Small intestine (tissue), 7 donors: ENCODE measurements around the gene DDX23. TPM values are rescaled to one million over a fixed set of nuclear protein-coding genes. Genes with fewer than 3 reads are reported as not detected.

Experiments used
- DNase-seq, 2 donors: peaks; one replicate each; pipeline versions ENCODE4 v3.0.0 to v3.0.0-alpha.2; 2013
- FAIRE-seq: peaks from 2 replicates; lab custom pipeline; 2012; peaks lifted over from hg19 to GRCh38; lab: Jason Lieb, UNC
- H3K27ac ChIP-seq, 3 donors: one replicate each; pipeline ENCODE4 v1.5.1; 2013; ENCODE audit warnings: low read length in 2 of 3, mild to moderate bottlenecking in 2 of 3, control low read depth in 1 of 3, inconsistent platforms in 1 of 3, low read depth in 1 of 3, moderate library complexity in 1 of 3
- H3K27me3 ChIP-seq, 3 donors: one replicate each; pipeline ENCODE4 v1.6.1; 2013; ENCODE audit warnings: low read length in 3 of 3, inconsistent platforms in 1 of 3; ENCODE audit not compliant: control insufficient read depth in 3 of 3, insufficient read depth in 3 of 3
- H3K36me3 ChIP-seq, 3 donors: one replicate each; pipeline ENCODE4 v1.6.1; 2013; ENCODE audit warnings: low read length in 3 of 3, inconsistent platforms in 1 of 3, low read depth in 1 of 3, mild to moderate bottlenecking in 1 of 3, moderate library complexity in 1 of 3; ENCODE audit not compliant: control insufficient read depth in 3 of 3, insufficient read depth in 2 of 3
- H3K4me1 ChIP-seq, 3 donors: one replicate each; pipeline ENCODE4 v1.6.1; 2013; ENCODE audit warnings: low read length in 2 of 3, inconsistent platforms in 1 of 3, low read depth in 1 of 3, mild to moderate bottlenecking in 1 of 3, moderate library complexity in 1 of 3; ENCODE audit not compliant: control insufficient read depth in 3 of 3, insufficient read depth in 2 of 3
- H3K4me3 ChIP-seq, 3 donors: one replicate each; pipeline ENCODE4 v1.5.1; 2013; ENCODE audit warnings: low read length in 3 of 3, control low read depth in 1 of 3, inconsistent platforms in 1 of 3, low read depth in 1 of 3, mild to moderate bottlenecking in 1 of 3, moderate library complexity in 1 of 3
- H3K9me3 ChIP-seq, 2 donors: one replicate each; pipeline ENCODE4 v1.6.1; 2013; ENCODE audit warnings: low read depth in 1 of 2, low read length in 1 of 2; ENCODE audit not compliant: control insufficient read depth in 2 of 2, insufficient read depth in 1 of 2
- WGBS, 3 donors: extraction: QIAGEN DNeasy Blood & Tissue Kit; methylation state at CpG; one replicate each; pipeline ENCODE4 v1.1.7; 2013; 5-methylcytosine and 5-hydroxymethylcytosine counted together
- polyA plus RNA-seq, 4 donors: library from polyadenylated mRNA; stranded (reverse) in 3 of 4; unstranded in 1 of 4; fragments of 200-250 nt in 3 of 4; fragments of 120-200 nt in 1 of 4; gene quantifications; one replicate each; pipeline versions ENCODE4 v1.2.1 to v1.2.3, GENCODE V29; 2013
- donor health status: healthy with polysubstance abuse.
- donor health status: control.
- donor health status: control.
- donor health status: Bipolar disorder and iron deficiency.
- donor health status: healthy.

The DDX23 gene
- polyA plus RNA-seq, 4 donors, result 53.2 to 85.8 (median 57.1) TPM

DNA sequence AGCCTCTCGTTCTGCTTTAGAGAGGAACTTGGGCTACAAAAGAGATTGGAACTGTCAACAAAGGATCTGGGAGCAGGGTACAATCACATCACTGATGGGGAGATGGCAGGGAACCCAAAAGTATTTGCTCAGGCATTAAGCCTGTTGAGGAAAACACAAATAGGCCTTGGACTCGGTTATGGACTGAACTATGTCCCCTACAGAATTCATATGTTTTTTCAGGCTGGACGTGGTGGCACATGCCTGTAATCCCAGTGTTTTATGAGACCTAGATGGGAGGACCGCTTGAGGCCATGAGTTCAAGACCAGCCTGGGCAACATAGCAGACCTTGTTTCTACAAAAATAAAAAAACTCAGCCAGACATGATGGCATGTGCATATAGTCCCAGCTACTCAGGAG is 13.9 kb downstream of the DDX23 start:
- peaks cover 30 to 71% (median 32%) of the 10 kb centered on the region in 3 donors for H3K36me3 ChIP-seq
- 80 to 87% (median 83%) methylated on average over 4 of the region's 4 CpGs for WGBS, 3 donors
- FAIRE-seq, result no peak

DNA sequence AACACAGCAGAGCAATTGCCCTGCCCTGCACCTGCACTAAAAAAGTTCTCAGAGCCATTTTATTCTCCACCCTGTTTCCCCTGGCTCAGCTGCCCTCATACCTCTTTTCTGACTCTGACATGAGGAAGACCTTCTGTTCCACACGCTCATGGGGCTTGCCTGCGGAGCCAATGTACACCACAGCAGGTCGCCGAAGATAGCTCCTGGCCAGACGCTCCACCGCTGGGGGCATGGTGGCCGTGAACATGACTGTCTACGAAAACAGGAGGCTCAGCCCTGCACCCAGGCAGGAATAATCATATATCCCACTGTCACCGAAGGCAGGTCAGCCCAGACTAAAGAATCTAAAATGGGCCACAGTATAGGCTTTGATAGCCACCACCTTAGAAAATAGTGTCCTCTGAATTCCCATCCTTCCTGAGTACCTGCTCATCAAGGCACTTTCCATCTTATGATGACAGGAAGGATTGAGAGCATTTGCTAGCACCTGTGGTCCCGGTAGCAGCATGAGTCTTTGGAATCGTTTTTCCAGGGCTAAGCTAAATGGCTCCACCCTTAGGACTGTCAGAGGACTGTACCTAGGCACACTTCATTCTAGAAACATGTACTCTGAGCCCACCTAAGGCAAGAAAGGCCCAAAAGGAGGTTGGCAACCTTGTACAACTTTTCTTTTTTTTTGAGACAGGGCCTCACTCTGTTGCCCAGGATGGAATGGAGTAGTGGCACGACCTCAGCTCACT is 19.5 kb downstream of the DDX23 start:
- Histone ChIP-seq H3K36me3 (peaks cover 34 to 93% (median 48%) of the 10 kb centered on the region in 3 donors), H3K4me1 (no peaks in the 10 kb centered on the region), H3K4me3 (no peak overlapping the region), H3K27ac (no peak overlapping the region), H3K9me3 (no peaks in the 10 kb centered on the region), H3K27me3 (no peaks in the 10 kb centered on the region)
- 87 to 93% (median 89%) methylated on average over 12 of the region's 12 CpGs for WGBS, 3 donors
- FAIRE-seq (no peak), DNase-seq (no peak)

More for the DNA sequence above, 13.9 kb downstream of the DDX23 start:
- DNase-seq, result no peak
- Histone ChIP-seq H3K27me3 (no peaks in the 10 kb centered on the region), H3K4me3 (no peak overlapping the region), H3K27ac (no peak overlapping the region), H3K9me3 (no peaks in the 10 kb centered on the region), H3K4me1 (no peaks in the 10 kb centered on the region)

DNA sequence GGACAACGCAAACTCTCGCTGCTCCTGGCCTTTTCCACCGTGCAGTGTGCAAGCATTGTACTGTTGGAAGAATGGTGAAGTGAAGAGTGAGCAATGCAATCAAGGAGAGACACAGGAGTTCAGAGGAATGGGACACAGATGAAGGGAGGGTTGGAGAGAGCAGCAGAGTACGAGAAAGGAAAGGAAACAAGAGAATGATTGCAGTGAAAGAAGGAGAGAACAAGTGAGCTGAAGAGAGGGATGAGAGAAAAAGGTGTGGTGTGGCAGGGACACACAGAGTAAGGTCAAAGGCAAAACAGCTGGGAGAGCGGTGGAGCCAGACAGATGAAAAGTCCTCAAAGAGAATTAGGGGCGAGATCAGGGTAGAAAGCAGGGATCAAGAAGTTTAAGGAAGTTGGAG is 20.7 kb downstream of the DDX23 start:
- WGBS, 3 donors, result 84 to 91% (median 90%) methylated on average over 6 of the region's 6 CpGs
- H3K4me1 ChIP-seq, result no peaks in the 10 kb centered on the region
- H3K27me3 ChIP-seq, result no peaks in the 10 kb centered on the region
- FAIRE-seq, result no peak
- H3K9me3 ChIP-seq, result no peaks in the 10 kb centered on the region
- DNase-seq, result no peak
- H3K27ac ChIP-seq, result no peak overlapping the region
- peaks cover 34 to 94% (median 40%) of the 10 kb centered on the region in 3 donors for H3K36me3 ChIP-seq
- no peak overlapping the region for H3K4me3 ChIP-seq

- no peak overlapping the region for H3K27ac ChIP-seq
- FAIRE-seq, result no peak
Measured at GRCh38 chr12:48828841-48829575, 23.0 kb downstream of the DDX23 start.

DNA sequence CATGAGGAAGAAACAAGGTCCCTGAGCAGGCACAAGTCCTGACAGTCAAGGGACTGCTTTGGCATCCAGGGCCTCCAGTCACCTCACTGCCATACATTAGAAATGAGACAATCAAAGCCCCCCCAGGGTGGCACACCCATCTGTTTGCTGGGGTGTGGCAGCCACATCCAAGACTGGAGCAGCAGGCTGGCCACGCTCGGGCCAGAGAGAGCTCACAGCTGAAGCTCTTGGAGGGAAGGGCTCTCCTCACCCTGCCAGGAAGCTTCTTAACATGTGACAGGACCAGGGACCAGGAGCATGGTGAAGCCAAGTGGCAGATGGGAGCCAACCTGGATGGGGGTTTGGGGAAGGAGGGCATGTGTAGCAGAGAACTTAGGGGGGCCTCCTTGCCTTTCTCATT is 23.7 kb downstream of the DDX23 start:
- no peak overlapping the region for H3K27ac ChIP-seq
- 36 to 69% (median 45%) methylated on average over 2 of the region's 2 CpGs for WGBS, 3 donors
- H3K4me3 ChIP-seq, result no peak overlapping the region
- no peaks in the 10 kb centered on the region for H3K9me3 ChIP-seq
- H3K27me3 ChIP-seq, result no peaks in the 10 kb centered on the region
- peaks cover 24 to 95% (median 29%) of the 10 kb centered on the region in 3 donors for H3K36me3 ChIP-seq
- DNase-seq (no peak), FAIRE-seq (no peak)
- H3K4me1 ChIP-seq, result no peaks in the 10 kb centered on the region

More at GRCh38 chr12:48828841-48829575, 23.0 kb downstream of the DDX23 start:
- Histone ChIP-seq H3K36me3 (peaks cover 30 to 93% (median 32%) of the 10 kb centered on the region in 3 donors), H3K4me3 (no peak overlapping the region), H3K27me3 (no peaks in the 10 kb centered on the region), H3K9me3 (no peaks in the 10 kb centered on the region), H3K4me1 (no peaks in the 10 kb centered on the region)
- DNase-seq, result no peak
- WGBS, 3 donors, result 88 to 97% (median 89%) methylated on average over 14 to 16 of the region's 16 CpGs

- DNase-seq (no peak), FAIRE-seq (no peak)
- H3K4me1 ChIP-seq, result no peaks in the 10 kb centered on the region
- no peak overlapping the region for H3K4me3 ChIP-seq
- H3K9me3 ChIP-seq, result no peaks in the 10 kb centered on the region
- no peak overlapping the region for H3K27ac ChIP-seq
- peaks cover 23 to 89% (median 25%) of the 10 kb centered on the region in 3 donors for H3K36me3 ChIP-seq
- 94 to 95% (median 94%) methylated on average over 16 to 17 of the region's 17 CpGs for WGBS, 3 donors
- H3K27me3 ChIP-seq, result no peaks in the 10 kb centered on the region
Measured at GRCh38 chr12:48827513-48828096, 24.4 kb downstream of the DDX23 start.

DNA sequence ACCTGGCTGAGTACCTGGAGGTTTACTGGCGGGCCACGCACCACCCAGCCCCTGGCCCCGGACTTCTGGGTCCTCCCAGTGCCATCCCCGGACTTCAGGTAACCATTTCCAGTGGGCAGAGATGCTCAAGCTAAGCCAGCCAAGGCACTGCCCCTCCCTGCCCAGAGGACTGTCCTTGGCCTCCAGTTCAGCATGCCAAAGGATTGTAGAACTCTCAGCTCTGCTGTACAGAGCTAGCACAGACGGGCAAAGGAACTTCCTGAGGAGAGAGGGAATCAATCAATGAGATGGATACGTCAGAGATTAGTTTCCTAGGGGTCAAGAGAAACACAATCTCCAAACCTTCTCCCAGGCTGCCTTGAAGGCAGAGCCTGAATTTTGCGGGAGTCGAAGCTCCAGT is 24.9 kb downstream of the DDX23 start:
- FAIRE-seq, result no peak
- Histone ChIP-seq H3K9me3 (no peaks in the 10 kb centered on the region), H3K27ac (no peak overlapping the region), H3K27me3 (no peaks in the 10 kb centered on the region), H3K4me1 (peaks cover 0 to 3% (median 0%) of the 10 kb centered on the region in 3 donors), H3K36me3 (peaks cover 20 to 87% (median 23%) of the 10 kb centered on the region in 3 donors), H3K4me3 (no peak overlapping the region)
- 84 to 89% (median 89%) methylated on average over 8 of the region's 8 CpGs for WGBS, 3 donors
- DNase-seq, result no peak

DNA sequence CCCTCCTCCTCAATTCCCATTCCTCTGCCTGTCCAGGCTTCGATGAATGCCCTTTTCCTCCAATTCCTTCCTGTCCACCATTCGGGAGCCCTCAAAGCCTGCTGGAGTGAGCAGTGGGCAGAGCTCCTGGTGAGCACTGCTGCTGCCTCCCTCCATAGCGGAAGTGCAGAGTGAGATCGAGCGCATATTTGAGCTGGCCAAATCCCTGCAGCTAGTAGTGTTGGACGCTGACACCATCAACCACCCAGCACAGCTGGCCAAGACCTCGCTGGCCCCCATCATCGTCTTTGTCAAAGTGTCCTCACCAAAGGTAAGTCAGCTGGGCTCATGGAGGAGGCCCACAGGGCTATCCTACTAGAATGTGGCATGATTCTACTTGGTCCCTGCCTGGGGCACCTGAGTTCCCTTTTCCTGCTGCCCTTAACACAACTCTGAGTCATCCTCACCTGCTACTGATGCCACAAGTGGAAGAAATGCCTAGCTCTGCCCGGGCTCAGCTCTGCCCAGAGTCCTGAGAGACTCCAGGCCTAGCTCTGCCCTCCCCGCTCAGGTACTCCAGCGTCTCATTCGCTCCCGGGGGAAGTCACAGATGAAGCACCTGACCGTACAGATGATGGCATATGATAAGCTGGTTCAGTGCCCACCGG is 25.6 kb downstream of the DDX23 start:
- Histone ChIP-seq H3K36me3 (peaks cover 15 to 80% (median 19%) of the 10 kb centered on the region in 3 donors), H3K27ac (no peak overlapping the region), H3K9me3 (no peaks in the 10 kb centered on the region), H3K4me3 (no peak overlapping the region), H3K4me1 (peaks cover 0 to 3% (median 0%) of the 10 kb centered on the region in 3 donors), H3K27me3 (no peaks in the 10 kb centered on the region)
- 85 to 86% (median 86%) methylated on average over 15 of the region's 15 CpGs for WGBS, 3 donors
- no peak for FAIRE-seq
- DNase-seq, result no peak
